AG08396 (cell line): ENCODE results near the gene HBG1.

Experiments
- DNase-seq: peaks from one replicate; pipeline ENCODE4 v3.0.0; 2012; ENCODE audit warnings: low spot score, mixed read lengths

HBG1 gene

DNA sequence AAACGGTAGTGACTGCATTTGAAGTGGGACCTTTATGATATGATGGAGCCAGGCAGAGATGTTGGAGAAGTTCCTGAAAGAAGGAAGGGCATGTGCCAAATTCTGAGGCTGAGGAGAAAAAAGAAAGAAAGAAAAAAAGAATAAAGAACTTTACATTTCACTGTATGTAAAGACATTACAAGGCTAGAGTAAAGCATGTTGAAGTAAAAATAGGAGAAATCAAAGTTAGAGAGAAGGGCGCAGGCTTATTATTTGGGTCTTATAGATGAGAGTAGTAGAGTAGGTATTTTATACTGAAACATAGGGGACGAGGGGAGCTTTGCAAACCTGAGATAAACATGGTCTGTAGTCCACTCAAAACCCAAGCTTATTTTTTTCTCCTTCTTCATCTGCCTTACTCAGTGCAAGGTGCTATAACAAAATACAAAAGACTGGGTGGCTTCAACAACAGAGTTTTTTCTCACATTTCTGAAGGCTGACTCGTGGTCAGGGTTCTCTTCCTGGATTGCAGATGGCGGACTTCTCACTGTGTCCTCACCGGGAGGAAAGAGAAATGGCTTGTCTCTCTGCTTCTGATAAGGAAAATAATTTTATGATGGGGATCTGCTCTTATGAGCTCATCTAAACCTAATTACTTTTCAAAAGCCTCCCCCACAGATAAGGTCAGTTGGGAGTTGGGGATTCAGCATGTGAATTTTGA lies 2.7 kb downstream of the HBG1 start:
- DNase-seq = no peak

DNA sequence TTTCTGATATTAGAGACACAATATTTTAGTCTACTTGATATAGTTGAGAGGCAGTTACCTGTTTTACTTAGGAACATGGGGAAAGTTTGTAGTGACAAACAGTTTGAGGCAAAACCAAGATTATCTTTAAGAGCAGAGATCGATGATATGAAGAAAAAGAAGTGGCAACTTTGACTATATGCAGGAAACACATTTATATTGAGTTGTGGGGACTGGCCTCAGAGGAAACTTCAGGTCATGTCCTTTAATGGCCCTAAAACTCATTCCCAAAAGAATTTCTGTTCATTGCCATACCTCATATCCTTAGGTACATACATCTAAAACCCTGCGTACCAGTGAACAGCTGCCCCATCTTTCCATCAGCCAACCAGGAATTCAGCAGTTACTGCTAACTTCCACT lies 4.5 kb downstream of the HBG1 start:
- no peak for DNase-seq

DNA sequence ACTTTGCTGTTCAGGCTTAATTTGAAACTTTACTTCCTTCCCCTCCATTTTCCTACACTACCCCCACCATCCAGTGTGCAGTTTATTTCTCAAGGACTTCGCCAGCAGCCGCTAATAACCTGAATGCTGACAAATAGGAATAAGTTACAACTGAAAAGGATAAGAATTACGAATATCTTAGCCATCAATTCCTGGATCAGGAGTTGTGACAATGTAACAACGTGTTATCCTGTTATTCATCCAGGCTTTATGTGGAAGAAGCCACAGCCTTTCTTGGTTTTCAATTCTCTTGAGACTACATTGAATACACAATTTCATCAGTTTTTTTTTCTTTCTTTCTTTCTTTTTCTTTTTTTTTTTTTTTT lies 5.9 kb downstream of the HBG1 start:
- no peak for DNase-seq

DNA sequence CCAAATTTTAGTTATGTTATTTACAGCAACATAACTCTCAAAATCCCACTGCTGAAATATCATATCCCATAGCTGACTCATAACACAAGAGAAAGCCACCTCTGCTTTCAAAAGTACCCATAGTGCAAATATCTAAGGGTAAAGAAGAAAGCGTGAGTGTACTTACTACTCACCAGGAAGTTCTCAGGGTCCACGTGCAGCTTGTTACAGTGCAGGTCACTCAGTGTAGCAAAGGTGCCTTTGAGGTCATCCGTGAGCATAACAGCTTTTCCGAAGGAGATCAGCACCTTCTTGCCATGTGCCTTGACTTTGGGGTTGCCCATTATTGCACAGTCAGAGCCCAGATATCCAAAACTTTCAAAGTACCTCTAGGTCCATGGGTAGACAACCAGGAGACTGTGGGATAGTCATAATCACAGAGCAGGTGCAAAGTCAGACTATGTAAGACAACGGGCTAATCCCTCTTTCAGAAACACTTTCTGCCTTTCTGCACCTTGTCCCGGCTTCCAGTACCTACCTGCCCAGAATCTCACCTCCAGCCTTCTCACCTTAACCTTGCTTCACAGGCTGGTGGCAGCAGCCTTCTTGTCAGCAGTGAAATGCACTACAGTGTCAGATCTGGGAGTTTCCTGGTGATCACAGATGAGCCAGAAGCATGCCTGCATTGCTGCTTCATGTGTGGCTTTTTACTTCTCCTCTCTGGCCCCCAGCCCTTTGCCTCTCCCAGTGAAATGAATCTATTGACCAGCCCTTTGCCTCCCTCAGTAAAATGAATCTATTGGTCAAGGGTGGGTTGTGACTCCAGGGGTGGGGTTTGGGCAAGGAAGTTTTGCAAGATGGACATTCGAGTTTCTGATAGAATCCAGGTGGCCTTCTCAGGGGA lies 6.5 kb downstream of the HBG1 start:
- no peak for DNase-seq

DNA sequence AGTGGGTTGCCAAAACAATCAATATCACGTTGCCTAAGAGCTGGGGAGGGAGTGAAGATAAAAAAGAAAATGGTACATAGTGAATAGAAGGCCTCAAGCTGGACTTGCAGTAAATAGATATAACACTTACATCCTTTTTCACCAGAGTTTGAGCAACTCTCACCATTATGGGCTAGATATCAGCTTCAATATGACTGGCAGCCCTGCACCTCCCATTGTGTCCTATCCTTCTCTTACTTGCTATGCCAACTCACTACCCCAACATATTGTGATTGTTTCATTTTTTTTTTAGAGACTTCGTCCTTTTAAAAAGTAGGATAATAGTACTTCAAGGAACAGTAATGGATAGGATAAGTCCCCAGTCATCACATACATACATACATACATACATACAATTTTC lies 7.4 kb downstream of the HBG1 start:
- no peak for DNase-seq

DNA sequence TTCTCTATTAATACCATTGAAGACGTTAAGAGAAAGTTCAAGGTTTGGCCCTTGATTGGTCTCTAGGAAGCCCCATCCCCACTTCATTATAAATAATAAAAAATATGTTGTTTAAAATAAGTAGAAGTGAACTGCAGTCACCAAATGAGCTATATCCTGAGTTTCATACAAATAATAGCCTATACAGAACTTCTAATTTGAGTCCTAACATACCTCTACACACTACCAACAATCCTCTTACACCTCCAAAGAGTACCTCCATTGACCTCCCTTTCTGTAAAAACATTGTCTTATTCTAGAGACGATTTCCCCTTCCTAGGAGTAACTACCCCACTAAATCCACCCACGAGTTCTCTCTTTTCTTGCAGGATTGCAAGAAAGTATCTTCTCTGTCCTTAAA lies 8.2 kb downstream of the HBG1 start:
- DNase-seq = no peak

DNA sequence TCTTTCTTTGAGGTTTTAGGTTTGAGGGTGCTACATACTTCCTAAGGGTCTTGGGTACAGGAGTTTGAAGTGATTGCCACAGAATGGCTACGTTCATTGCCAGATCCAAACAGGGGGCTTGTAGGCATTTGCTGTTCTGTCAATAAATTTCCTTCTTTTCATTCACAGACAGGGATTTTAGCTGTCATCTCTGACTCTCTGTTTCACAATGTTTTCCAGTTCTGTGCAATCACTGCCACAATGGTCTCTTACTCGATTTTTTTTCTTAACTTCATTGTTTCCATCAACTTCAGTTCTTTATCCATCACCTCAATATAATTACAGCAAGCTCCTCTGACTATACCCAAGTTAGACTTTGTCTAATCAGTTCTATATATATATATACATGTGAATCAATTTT lies 9.2 kb downstream of the HBG1 start:
- no peak for DNase-seq

DNA sequence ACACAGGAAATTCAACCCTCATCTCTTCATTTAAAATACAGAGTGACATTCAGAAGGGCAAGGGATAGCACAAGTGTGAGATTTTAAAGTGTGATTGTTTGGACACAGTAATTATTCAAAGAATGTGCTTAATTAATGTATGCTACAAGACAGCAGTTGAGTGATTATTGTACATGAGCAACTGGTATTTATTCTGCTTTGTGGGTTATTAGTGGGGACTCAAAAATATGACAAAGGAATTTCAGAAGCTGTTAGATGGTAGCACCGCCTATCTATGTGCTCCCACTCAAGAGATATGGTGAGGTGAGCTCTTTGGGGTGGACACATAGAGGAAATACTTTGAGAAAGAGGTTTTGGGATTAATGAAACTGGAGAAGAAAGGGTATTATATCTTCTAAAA lies 9.6 kb downstream of the HBG1 start:
- DNase-seq = no peak

DNA sequence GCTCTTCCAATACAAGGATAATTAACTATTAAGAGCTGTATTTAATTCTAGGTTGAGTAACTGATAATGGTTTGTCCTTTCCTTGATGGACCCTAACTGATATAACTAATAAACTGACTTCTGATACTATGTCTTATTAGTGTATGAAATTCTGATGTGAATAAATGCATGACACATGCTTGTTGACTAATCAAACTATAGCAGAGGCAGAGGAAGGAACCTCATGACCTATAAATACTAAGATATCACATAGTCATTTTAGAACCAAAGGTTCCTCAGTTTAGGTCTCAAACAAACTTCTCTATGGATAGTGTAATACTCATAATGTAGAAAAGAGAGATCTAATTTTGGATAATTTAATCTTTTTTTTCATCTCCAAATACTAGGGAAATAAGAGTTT lies 10.6 kb downstream of the HBG1 start:
- DNase-seq = no peak

DNA sequence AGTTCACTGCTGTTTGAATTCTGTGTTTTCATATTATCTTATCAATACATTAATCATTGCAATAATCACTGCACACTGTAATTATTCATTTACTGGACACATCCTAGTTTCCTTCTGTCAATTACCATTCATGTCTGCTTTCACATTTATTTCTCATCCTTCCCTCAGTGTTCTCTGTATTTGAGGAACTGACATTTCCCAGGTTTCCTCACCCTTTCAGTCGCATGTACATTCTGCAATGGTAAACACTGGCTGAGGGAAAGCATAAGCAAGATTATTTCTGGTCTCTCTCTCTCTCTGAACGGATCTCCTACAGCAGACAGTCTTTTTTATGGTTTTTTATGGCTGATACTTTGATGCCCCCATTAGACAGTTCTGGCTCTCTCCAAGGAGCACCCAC lies 11.2 kb downstream of the HBG1 start:
- no peak for DNase-seq

DNA sequence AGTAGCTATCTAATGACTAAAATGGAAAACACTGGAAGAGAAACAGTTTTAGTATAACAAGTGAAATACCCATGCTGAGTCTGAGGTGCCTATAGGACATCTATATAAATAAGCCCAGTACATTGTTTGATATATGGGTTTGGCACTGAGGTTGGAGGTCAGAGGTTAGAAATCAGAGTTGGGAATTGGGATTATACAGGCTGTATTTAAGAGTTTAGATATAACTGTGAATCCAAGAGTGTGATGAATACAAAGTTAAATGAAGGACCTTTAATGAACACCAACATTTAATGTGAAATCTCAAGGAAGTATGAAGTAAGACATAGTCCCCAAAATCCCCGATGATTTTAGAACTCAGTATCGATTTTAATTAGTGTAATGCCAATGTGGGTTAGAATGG lies 12.2 kb downstream of the HBG1 start:
- no peak for DNase-seq

DNA sequence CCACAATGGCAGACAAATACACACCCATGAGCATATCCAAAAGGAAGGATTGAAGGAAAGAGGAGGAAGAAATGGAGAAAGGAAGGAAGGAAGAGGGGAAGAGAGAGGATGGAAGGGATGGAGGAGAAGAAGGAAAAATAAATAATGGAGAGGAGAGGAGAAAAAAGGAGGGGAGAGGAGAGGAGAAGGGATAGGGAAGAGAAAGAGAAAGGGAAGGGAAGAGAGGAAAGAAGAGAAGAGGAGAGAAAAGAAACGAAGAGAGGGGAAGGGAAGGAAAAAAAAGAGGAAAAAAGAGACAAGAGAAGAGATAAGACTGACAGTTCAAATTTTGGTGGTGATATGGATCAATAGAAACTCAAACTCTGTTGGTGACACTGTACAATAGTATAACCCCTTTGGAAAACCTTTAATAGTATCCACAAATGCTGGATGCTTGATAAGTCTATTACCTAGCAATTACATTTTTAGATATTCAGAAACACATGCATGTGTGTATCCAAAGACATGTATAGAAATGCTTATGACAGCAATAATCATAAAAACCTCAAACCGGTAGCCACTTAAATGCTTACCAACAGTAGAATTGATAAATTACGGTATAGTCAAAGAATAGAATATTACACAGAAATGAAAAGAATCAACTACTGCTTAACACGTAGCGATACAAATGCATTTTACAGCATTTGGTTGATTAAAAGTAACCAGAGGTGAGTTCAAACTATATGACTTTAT lies 14.1 kb downstream of the HBG1 start:
- DNase-seq = no peak

DNA sequence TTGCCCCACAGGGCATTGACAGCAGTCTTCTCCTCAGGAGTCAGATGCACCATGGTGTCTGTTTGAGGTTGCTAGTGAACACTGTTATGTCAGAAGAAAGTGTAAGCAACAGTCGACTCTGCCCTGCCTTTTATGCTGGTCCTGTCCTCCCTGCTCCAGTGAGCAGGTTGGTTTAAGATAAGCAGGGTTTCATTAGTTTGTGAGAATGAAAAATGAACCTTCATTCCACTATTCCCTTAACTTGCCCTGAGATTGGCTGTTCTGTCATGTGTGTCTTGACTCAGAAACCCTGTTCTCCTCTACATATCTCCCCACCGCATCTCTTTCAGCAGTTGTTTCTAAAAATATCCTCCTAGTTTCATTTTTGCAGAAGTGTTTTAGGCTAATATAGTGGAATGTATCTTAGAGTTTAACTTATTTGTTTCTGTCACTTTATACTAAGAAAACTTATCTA lies 15.2 kb downstream of the HBG1 start, which contains the start of gene HBD:
HBD (minus strand) TSS at position 103 of the 454 bp plus-strand sequence; CDS start at position 53, 50 bp downstream.
- DNase-seq = peak; percentile 60

DNA sequence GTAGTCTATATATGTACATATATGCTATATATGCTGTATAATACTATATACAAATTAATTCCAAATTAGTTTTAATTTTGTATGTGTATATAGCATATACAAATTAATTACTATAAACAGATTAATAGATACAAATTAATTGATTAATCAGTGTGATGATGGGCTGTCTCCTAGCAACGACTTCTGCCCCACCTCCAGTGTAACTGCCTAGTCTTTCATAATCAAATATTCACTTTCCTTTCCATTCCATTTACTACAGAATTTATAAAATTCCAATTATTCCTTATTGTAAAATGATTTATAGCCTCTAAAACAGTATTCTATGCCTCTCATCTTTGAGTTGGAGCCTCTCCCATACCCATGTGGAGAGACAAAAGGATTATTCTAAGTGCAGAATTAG lies 16.4 kb downstream of the HBG1 start:
- no peak for DNase-seq

DNA sequence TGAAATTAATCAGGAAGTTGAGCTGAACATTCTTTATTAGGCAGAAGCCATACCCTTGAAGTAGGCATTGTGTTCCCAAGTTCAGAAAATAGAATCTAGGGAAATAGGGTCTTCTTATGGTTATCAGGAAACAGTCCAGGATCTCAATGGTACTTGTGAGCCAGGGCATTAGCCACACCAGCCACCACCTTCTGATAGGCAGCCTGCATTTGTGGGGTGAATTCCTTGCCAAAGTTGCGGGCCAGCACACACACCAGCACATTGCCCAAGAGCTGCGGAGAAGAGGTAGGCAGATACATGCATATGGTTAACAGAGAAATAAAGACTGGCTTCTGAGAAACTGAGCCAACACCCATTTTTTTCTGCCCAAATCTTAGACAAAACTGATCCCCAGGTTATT lies 16.8 kb downstream of the HBG1 start:
- DNase-seq = no peak

DNA sequence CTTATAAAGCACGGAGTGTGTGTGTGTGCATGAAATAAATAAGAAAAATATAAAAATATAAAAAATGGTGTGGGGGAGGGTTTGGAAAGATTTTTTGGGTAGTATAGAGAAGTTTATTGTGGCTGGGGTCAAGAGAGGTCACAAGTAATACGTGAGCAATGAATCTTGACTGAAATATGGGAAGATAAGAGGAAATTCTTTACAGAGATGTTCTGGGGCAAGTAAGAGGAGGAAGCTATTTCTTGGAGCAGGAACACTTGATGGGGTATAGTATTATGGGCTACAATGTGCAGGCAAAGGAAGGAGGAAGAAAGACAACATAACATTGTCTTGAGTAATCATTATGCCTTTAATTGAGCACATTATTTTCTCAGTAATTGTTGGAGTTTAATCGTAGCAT lies 17.5 kb downstream of the HBG1 start:
- DNase-seq = no peak

DNA sequence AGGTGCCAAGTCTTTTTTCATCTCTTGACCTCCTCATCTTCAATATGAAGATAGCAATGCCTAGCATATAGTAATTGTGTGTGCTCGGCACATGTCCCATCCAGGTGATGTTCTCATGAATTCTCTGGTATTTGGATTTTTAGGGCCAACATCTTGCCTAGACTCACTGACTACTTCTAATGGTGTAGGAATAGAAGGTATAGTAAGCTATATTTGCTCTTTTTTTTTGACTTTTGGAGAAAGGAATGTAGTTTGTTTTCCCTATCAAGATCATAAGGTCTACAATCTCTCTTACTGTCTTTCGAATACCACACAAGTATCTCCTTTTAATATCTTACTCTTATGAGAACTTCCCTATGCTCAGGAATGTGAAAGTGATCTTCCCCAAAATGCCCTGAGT lies 18.5 kb downstream of the HBG1 start:
- no peak for DNase-seq

DNA sequence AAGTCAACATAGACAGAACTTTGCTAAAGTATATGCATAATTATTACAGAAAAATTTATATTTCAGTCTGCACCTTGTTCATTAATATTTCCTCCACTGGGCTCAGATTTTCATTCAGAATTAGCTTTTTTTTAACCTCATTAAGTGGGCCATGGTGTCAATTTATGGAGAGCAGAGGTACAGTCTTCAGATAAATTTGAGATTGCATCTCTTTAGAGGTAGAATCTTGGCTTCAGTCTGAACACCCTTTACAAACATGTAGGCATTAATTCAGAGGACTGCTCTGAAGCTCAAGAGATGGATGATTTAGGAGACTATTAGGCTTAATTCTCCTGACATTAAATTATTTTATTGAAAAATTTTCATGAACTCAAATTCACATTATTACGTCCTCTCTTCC lies 19.4 kb downstream of the HBG1 start:
- DNase-seq = no peak

DNA sequence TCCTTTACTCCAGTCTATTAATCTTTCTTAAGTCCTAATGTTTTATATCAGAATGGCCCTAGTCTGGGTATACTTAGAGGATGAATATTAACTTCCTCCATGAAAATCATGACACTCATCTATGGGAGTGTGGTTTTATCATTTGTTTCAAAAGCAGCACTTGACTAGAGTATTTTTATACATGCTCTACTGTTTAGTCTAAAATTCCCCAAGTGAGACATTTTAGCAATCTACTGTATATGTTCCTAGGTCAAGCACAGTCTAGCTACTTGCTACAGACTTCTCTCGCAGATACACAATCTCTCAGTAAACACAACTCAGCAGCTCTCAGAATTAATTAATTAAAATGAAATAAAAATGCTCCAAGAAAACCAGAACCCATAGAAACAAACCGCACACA lies 19.9 kb downstream of the HBG1 start:
- no peak for DNase-seq

DNA sequence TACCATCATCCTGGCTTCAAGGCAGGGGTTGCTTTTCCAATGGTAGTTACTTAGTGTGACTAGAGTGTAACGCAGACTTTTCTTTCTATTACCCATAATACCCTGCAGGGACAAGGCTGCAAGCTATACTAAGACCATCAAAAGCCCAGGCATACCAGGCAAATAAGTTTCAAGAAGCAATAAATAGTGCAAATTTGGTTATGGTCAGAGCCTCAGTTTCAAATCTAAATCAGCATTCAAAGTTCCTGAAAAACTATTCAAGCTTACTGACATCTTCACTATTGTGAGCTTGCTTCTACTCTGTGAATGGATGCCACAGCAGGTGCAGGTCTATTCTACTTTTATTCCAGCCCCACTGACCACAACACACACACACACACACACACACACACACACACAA lies 20.3 kb downstream of the HBG1 start:
- no peak for DNase-seq

DNA sequence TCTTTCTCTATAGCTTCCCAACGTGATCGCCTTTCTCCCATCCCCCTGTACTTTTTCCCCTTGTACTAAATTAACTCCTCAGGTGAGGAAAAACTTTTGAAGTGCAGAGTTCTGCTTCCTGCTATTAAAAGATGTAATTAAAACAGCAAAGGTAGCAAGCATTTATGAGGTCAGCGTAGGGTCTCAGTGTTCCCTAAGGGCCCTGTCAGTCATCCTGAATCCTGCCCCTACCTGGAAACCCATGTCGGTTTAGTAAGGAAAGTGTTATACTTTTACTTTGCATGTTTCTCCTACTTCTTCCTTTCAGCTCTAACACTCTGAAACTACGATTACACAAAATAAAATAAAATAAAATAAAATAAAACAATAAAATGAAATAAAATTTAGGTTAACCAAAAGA lies 21.5 kb downstream of the HBG1 start:
- no peak for DNase-seq

DNA sequence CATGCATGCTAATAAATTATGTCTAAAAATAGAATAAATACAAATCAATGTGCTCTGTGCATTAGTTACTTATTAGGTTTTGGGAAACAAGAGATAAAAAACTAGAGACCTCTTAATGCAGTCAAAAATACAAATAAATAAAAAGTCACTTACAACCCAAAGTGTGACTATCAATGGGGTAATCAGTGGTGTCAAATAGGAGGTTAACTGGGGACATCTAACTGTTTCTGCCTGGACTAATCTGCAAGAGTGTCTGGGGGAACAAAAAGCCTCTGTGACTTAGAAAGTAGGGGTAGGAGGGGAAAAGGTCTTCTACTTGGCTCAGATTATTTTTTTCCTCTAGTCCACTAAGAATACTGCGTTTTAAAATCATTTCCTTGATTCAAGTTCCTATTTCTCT lies 22.0 kb downstream of the HBG1 start:
- no peak for DNase-seq

DNA sequence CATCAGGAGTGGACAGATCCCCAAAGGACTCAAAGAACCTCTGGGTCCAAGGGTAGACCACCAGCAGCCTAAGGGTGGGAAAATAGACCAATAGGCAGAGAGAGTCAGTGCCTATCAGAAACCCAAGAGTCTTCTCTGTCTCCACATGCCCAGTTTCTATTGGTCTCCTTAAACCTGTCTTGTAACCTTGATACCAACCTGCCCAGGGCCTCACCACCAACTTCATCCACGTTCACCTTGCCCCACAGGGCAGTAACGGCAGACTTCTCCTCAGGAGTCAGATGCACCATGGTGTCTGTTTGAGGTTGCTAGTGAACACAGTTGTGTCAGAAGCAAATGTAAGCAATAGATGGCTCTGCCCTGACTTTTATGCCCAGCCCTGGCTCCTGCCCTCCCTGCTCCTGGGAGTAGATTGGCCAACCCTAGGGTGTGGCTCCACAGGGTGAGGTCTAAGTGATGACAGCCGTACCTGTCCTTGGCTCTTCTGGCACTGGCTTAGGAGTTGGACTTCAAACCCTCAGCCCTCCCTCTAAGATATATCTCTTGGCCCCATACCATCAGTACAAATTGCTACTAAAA lies 22.8 kb downstream of the HBG1 start, which contains the start of gene HBB:
HBB (minus strand) TSS at position 340 of the 579 bp plus-strand sequence; CDS start at position 290, 50 bp downstream.
- no peak for DNase-seq
